ENCODE data around the gene UNC5CL. TPM values are rescaled to one million over a fixed set of nuclear protein-coding genes. Genes with fewer than 3 reads are reported as not detected.

Gene UNC5CL
- total RNA-seq, 1 experiment from 2014 or later: 0.81 TPM

- H3K4ac ChIP-seq (ENCODE audit: low read depth, low read length): no peak overlapping the region
- H4K20me1 ChIP-seq (ENCODE audit: control insufficient read depth, insufficient read depth, insufficient read length): no peaks in the 10 kb centered on the region
- no peaks in the 10 kb centered on the region for H3K27me3 Mint-ChIP-seq (ENCODE audit: low read depth)
- peak overlapping the region; percentile 13 for H3K9ac ChIP-seq (ENCODE audit: extremely low read depth, insufficient read length, low read length)
- no peak overlapping the region for H4K5ac ChIP-seq (ENCODE audit: insufficient read length, low read depth, low read length)
- peak overlapping the region in 2 of 3 experiments; percentile 1 to 10; a peak in 3 of 7 replicates for H3K27ac Mint-ChIP-seq
- no peak for DNase-seq
- peak overlapping the region; percentile 61 for H3K4me2 ChIP-seq (ENCODE audit: insufficient read depth, insufficient read length, low read length)
- no peak overlapping the region for H2BK15ac ChIP-seq (ENCODE audit: low read depth, low read length)
- H2AK5ac ChIP-seq (ENCODE audit: insufficient read length, low read length): no peak overlapping the region
- peaks cover 8% of the 10 kb centered on the region for H3K23me2 ChIP-seq (ENCODE audit: insufficient read length, low read depth, low read length, poor library complexity, severe bottlenecking)
- H3K4me3 Mint-ChIP-seq: peak overlapping the region; percentile 68 to 81
- H3K27me3 ChIP-seq (ENCODE audit: insufficient read depth, low read length): no peaks in the 10 kb centered on the region
- H2BK5ac ChIP-seq (ENCODE audit: insufficient read length, low read length): no peak overlapping the region
- H3K18ac ChIP-seq (ENCODE audit: insufficient read length, low read depth, low read length): peak overlapping the region; percentile 31
- H2AFZ ChIP-seq (ENCODE audit: low read length): no peak overlapping the region
- WGBS (ENCODE audit: extremely low coverage, insufficient read length, low lambda C conversion rate): no CpG with 5 or more reads among the region's 4 CpGs
- H2BK12ac ChIP-seq (ENCODE audit: insufficient read length, low read depth, low read length): no peak overlapping the region
- no peak overlapping the region for H3K23ac ChIP-seq (ENCODE audit: insufficient read length, low read depth, low read length)
- H3K9me3 ChIP-seq (ENCODE audit: control insufficient read depth, low read depth, low read length): no peaks in the 10 kb centered on the region
- peaks cover 22% of the 10 kb centered on the region in 2 experiments for H3K4me1 Mint-ChIP-seq
- TF ChIP-seq CTCF (conservative IDR thresholded peaks at IDR 0.05): no peak
- H3K14ac ChIP-seq (ENCODE audit: insufficient read depth, low read length): peak overlapping the region; percentile 77; the same call in 1 of the 2 replicates
- no peak overlapping the region for H2BK120ac ChIP-seq (ENCODE audit: low read depth, low read length, poor library complexity, severe bottlenecking)
- H3K56ac ChIP-seq (ENCODE audit: insufficient read length, low read depth, low read length): no peak overlapping the region
- no peak overlapping the region for H3K27ac ChIP-seq (ENCODE audit: insufficient read length, low read depth, low read length)
- 0 out of 7 replicates have a peak, but pooled peaks cover 0 to 4% (median 0%) of the 10 kb centered on the region in 3 experiments for H3K36me3 Mint-ChIP-seq (ENCODE audit: insufficient read depth in 1 of 3, low read depth in 3 of 3)
- no peak overlapping the region for H4K91ac ChIP-seq (ENCODE audit: insufficient read length, low read depth, low read length)
- no peaks in the 10 kb centered on the region for H3K79me2 ChIP-seq (ENCODE audit: insufficient read depth, low read length)
- peaks cover 8% of the 10 kb centered on the region for H3K4me1 ChIP-seq (ENCODE audit: insufficient read depth, low read length)
- H3K9me3 Mint-ChIP-seq: no peaks in the 10 kb centered on the region
- no peak overlapping the region for H4K8ac ChIP-seq (replicated peaks; ENCODE audit: insufficient read length, low read depth, low read length)
- no peak overlapping the region for H3T11ph ChIP-seq (ENCODE audit: low read length)
- no peaks in the 10 kb centered on the region for H3K79me1 ChIP-seq (ENCODE audit: insufficient read depth, low read depth, low read length, poor library complexity, severe bottlenecking)
- H2BK20ac ChIP-seq (ENCODE audit: low read depth, low read length, poor library complexity, severe bottlenecking): no peak overlapping the region
These were observed 11.8 kb downstream of the UNC5CL start for GRCh38 chr6:41027241-41027640.
